Measurements from ENCODE around the gene RAC3.

DNA sequence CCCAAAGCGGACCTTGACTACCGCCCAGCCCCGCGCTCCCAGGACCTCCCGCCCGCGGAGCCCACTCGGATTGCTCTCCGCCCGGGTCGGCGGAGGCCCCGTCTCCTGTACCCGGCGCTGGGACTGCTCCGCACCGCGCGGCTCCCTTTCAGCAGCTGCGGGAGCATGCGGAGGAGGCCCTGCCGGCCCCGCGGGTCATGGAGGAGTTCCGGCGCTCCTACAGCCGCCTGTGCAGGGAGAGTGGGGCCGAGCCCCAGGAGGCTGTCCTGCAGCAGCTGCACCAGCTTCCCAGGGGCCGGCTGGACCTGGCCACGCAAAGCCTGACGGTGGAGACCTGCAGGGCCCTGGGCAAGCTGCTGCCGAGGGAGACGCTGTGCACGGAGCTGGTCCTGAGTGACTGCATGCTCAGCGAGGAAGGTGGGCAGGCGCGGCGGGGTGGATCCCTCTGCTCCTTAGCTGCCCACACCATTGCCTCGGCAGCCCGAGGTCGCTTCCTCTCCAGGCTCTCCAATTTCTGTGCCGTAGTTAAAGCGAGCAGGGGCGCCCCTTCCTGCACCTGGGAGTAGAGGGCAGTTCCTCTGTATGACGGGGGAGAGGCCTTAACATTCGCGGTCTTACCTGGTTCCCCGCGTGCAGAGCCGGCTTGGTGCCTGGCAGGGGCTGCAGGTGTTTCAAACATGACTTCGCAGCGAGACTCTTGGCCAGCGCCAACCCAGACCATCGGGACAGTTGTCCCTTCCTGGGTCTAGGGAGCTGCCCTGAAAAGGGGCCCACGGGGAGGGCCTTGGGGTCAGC lies 7.8 kb upstream of the RAC3 start:
- TF ChIP-seq, protein P1, sequence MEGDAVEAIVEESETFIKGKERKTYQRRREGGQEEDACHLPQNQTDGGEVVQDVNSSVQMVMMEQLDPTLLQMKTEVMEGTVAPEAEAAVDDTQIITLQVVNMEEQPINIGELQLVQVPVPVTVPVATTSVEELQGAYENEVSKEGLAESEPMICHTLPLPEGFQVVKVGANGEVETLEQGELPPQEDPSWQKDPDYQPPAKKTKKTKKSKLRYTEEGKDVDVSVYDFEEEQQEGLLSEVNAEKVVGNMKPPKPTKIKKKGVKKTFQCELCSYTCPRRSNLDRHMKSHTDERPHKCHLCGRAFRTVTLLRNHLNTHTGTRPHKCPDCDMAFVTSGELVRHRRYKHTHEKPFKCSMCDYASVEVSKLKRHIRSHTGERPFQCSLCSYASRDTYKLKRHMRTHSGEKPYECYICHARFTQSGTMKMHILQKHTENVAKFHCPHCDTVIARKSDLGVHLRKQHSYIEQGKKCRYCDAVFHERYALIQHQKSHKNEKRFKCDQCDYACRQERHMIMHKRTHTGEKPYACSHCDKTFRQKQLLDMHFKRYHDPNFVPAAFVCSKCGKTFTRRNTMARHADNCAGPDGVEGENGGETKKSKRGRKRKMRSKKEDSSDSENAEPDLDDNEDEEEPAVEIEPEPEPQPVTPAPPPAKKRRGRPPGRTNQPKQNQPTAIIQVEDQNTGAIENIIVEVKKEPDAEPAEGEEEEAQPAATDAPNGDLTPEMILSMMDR (IDR thresholded peaks at IDR 0.05): no peak
- no peak for TF ChIP-seq POLR2A (IDR thresholded peaks at IDR 0.05)

Measured in esophagus squamous epithelium (tissue), 4 donors.